ENCODE measurements around the gene FERMT1.

GRCh38 chr20:6099819-6100218 is 23.0 kb downstream of the FERMT1 start:
- TF ChIP-seq CTCF (IDR thresholded peaks at IDR 0.05; ENCODE audit: borderline replicate concordance, extremely low read depth, low read length, poor library complexity, severe bottlenecking) = no peak
- no peak for TF ChIP-seq EZH2 (IDR thresholded peaks at IDR 0.05; ENCODE audit: borderline replicate concordance, low read depth, low read length, severe bottlenecking)
